Liver (tissue), 9 donors: ENCODE data around the gene IGSF22. TPM values are rescaled to one million over a fixed set of nuclear protein-coding genes. Genes with fewer than 3 reads are reported as not detected.

ENCODE experiments used
- DNase-seq: peaks from one replicate; pipeline ENCODE4 v3.0.0-alpha.2; 2017; ENCODE audit warnings: low spot score
- H3K27ac ChIP-seq, 2 donors: one replicate each; pipeline ENCODE4 v1.7.0; 2013; ENCODE audit warnings: inconsistent platforms in 2 of 2, low read length in 2 of 2, control low read depth in 1 of 2, low read depth in 1 of 2, mild to moderate bottlenecking in 1 of 2
- H3K27me3 ChIP-seq, 4 donors: one replicate each; pipeline versions ENCODE4 v1.6.1 to v1.7.0; 2013; ENCODE audit warnings: low read length in 3 of 4, inconsistent platforms in 1 of 4, mild to moderate bottlenecking in 1 of 4, moderate library complexity in 1 of 4; ENCODE audit not compliant: control insufficient read depth in 4 of 4, insufficient read depth in 4 of 4
- H3K36me3 ChIP-seq, 4 donors: one replicate each; pipeline versions ENCODE4 v1.6.1 to v1.7.0; 2013; ENCODE audit warnings: low read length in 3 of 4, mild to moderate bottlenecking in 3 of 4, low read depth in 1 of 4, moderate library complexity in 1 of 4; ENCODE audit not compliant: control insufficient read depth in 4 of 4, insufficient read depth in 3 of 4
- H3K4me1 ChIP-seq, 4 donors: one replicate each; pipeline versions ENCODE4 v1.6.1 to v1.7.0; 2013; ENCODE audit warnings: low read length in 3 of 4, mild to moderate bottlenecking in 3 of 4, moderate library complexity in 1 of 4; ENCODE audit not compliant: control insufficient read depth in 4 of 4, insufficient read depth in 4 of 4
- H3K4me3 ChIP-seq, 3 donors: one replicate each; pipeline versions ENCODE4 v1.6.1 to v1.7.0; 2013; ENCODE audit warnings: low read length in 3 of 3, control low read depth in 1 of 3, low read depth in 1 of 3, mild to moderate bottlenecking in 1 of 3
- H3K9ac ChIP-seq, 2 donors: one replicate each; pipeline ENCODE4 v1.7.0; 2013; ENCODE audit warnings: low read length in 2 of 2, mild to moderate bottlenecking in 2 of 2, moderate library complexity in 2 of 2, control low read depth in 1 of 2, low read depth in 1 of 2
- H3K9me3 ChIP-seq, 4 donors: one replicate each; pipeline versions ENCODE4 v1.6.1 to v1.7.0; 2013; ENCODE audit warnings: low read length in 3 of 4; ENCODE audit not compliant: control insufficient read depth in 4 of 4
- EGR1 ChIP-seq, 2 donors: IDR thresholded peaks; 2 replicates each; pipeline ENCODE4 v1.6.1; 2016 to 2018; ENCODE audit warnings: antibody characterized with exemption in 2 of 2, low read depth in 2 of 2
- FOXA1 ChIP-seq: IDR thresholded peaks from 2 replicates; pipeline ENCODE4 v1.6.1; 2016; ENCODE audit warnings: antibody characterized with exemption
- FOXA2 ChIP-seq: IDR thresholded peaks from 2 replicates; pipeline ENCODE4 v1.6.1; 2016; ENCODE audit warnings: antibody characterized with exemption
- GABPA ChIP-seq, 2 donors: IDR thresholded peaks in 1 of 2; conservative IDR thresholded peaks in 1 of 2; 2 replicates each; pipeline ENCODE4 v1.6.1; 2016; ENCODE audit warnings: antibody characterized with exemption in 2 of 2, mild to moderate bottlenecking in 1 of 2, moderate library complexity in 1 of 2
- HNF4G ChIP-seq: IDR thresholded peaks from 2 replicates; pipeline ENCODE4 v1.6.1; 2016; ENCODE audit warnings: antibody characterized with exemption
- MAX ChIP-seq: IDR thresholded peaks from 2 replicates; pipeline ENCODE4 v1.6.1; 2016; ENCODE audit warnings: antibody characterized with exemption
- RAD21 ChIP-seq, 2 donors: IDR thresholded peaks; 2 replicates each; pipeline ENCODE4 v1.6.1; 2016; ENCODE audit warnings: antibody characterized with exemption in 2 of 2, mild to moderate bottlenecking in 2 of 2
- REST ChIP-seq: IDR thresholded peaks from 2 replicates; pipeline ENCODE4 v1.6.1; 2016; ENCODE audit warnings: antibody characterized with exemption, mild to moderate bottlenecking
- RXRA ChIP-seq, 2 donors: IDR thresholded peaks; 2 replicates each; pipeline ENCODE4 v1.6.1; 2017 to 2018; ENCODE audit warnings: antibody characterized with exemption in 2 of 2, mild to moderate bottlenecking in 1 of 2
- WGBS: extraction: QIAGEN DNeasy Blood & Tissue Kit; methylation state at CpG from one replicate; pipeline ENCODE4 v1.1.7; 2013; 5-methylcytosine and 5-hydroxymethylcytosine counted together
- polyA plus RNA-seq, 2 donors: library from polyadenylated mRNA; stranded (reverse) in 1 of 2; unstranded in 1 of 2; fragments of 200-250 nt in 1 of 2; fragments of >200 nt in 1 of 2; fragmentation: Nextera tagmentation in 1 of 2; extraction: Ambion mirVana in 1 of 2; gene quantifications; one replicate each; pipeline versions ENCODE4 v1.2.1 to v1.2.3, GENCODE V29; 2013 to 2015
- total RNA-seq, 2 donors: library from RNA; depleted of rRNA; stranded (reverse); fragments of >200 nt; gene quantifications; one replicate each; pipeline ENCODE4 v1.2.3, GENCODE V29; 2014
- TF ChIP-seq, protein P1 (sequence below): fragments of 150-350 bp; IDR thresholded peaks from 2 replicates; pipeline ENCODE4 v1.5.1; 2017; ENCODE audit warnings: improper control_type of control experiment, low read depth, low read length; ENCODE audit not compliant: missing input control
- donor health status: healthy.
- donor health status: healthy.
- donor health status: healthy.
- donor health status: healthy.
- donor health status: healthy.

IGSF22 gene
- total and polyA plus RNA-seq, 4 donors: 0.12 to 0.26 TPM; not detected in 2

DNA sequence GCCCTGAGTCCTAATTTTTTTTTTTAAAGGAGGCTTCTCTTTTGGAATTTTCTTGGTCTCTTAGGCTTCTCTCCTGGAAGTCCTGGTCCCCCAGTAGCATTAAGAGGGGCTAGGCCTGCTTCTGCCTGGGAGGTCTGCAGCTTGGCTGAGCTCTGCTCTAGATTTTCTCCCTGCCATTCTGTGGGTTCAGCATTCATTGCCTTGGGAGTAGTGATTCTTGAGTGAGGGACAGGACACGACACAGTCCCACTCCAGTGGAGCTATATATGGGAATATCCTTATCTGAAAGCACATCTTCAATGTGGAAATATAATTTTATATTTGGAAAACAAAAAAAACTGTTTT lies 3.7 kb downstream of the IGSF22 start:
- Histone ChIP-seq H3K27ac (no peak overlapping the region), H3K4me3 (no peak overlapping the region), H3K27me3 (peaks cover 0 to 4% (median 0%) of the 10 kb centered on the region in 4 donors), H3K36me3 (no peaks in the 10 kb centered on the region), H3K9ac (no peak overlapping the region), H3K4me1 (peaks cover 4 to 13% (median 8%) of the 10 kb centered on the region in 4 donors), H3K9me3 (no peaks in the 10 kb centered on the region)
- 82% methylated on average over 1 of the region's 1 CpG for WGBS
- no peak for DNase-seq
- TF ChIP-seq EGR1 (IDR thresholded peaks at IDR 0.05; ENCODE audit: low read depth in 2 of 2): no peak

DNA sequence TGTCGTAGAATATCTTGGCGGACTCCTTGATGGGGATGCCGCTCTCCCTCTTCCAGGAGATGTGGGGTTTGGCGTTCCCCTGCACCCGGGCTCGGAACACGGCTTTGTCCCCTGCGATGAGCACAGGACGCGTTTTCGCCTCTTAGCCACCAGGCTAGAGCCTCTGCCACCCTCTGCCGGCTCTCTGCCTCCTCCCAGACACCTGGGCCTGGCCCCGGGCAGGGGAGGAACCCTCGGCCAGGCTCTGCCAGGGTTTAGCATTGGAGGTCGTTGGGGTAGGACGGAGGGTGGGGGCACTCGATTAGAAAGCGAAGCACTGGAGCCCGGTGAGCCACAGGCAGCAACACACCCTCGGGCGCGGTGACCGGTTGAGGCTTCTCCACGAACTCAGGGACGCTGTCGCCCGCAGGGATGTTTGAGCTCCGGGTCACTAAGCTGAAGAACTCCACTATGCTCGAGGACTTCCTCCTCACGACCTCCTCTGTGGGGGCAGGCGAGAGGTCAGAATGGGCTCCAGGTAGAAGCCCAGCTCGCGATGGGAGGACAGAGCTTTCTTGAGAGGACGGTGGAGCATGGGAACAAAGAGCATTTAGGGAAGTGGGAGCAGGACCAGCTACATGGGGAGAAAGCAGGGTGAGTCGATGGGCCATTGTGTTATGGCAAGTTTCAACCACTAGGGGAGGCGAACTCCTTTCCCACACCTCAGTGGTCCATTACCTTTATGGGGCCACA lies 4.3 kb downstream of the IGSF22 start:
- no peak overlapping the region for H3K27ac ChIP-seq
- TF ChIP-seq, protein P1, sequence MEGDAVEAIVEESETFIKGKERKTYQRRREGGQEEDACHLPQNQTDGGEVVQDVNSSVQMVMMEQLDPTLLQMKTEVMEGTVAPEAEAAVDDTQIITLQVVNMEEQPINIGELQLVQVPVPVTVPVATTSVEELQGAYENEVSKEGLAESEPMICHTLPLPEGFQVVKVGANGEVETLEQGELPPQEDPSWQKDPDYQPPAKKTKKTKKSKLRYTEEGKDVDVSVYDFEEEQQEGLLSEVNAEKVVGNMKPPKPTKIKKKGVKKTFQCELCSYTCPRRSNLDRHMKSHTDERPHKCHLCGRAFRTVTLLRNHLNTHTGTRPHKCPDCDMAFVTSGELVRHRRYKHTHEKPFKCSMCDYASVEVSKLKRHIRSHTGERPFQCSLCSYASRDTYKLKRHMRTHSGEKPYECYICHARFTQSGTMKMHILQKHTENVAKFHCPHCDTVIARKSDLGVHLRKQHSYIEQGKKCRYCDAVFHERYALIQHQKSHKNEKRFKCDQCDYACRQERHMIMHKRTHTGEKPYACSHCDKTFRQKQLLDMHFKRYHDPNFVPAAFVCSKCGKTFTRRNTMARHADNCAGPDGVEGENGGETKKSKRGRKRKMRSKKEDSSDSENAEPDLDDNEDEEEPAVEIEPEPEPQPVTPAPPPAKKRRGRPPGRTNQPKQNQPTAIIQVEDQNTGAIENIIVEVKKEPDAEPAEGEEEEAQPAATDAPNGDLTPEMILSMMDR: peak; percentile 75
- TF ChIP-seq RAD21 (IDR thresholded peaks at IDR 0.05) (peak in 1 of 2 donors; percentile 25), HNF4G (no peak), FOXA2 (no peak), FOXA1 (no peak)
- no peak for DNase-seq
- peak overlapping the region in 2 of 3 donors; percentile 36 to 47 for H3K4me3 ChIP-seq
- peaks cover 4 to 13% (median 8%) of the 10 kb centered on the region in 4 donors for H3K4me1 ChIP-seq
- 4% methylated on average over 36 of the region's 36 CpGs for WGBS
- H3K27me3 ChIP-seq: peaks cover 0 to 4% (median 0%) of the 10 kb centered on the region in 4 donors
- H3K9me3 ChIP-seq: no peaks in the 10 kb centered on the region
- H3K9ac ChIP-seq: peak overlapping the region; percentile 10 to 21
- H3K36me3 ChIP-seq: no peaks in the 10 kb centered on the region

GRCh38 chr11:18720808-18721560 lies 5.0 kb downstream of the IGSF22 start:
- peak; percentile 66 for DNase-seq
- H3K36me3 ChIP-seq: no peaks in the 10 kb centered on the region
- peaks cover 4 to 13% (median 8%) of the 10 kb centered on the region in 4 donors for H3K4me1 ChIP-seq
- no peaks in the 10 kb centered on the region for H3K9me3 ChIP-seq
- TF ChIP-seq RAD21 (IDR thresholded peaks at IDR 0.05) (no peak), RXRA (IDR thresholded peaks at IDR 0.05) (no peak), REST (no peak), GABPA (IDR thresholded peaks at IDR 0.05 in 1 of 2, conservative IDR thresholded peaks at IDR 0.05 in 1 of 2) (no peak), MAX (no peak)
- TF ChIP-seq, protein P1: no peak
- peak overlapping the region in 2 of 3 donors; percentile 34 to 47 for H3K4me3 ChIP-seq
- WGBS: 14% methylated on average over 41 of the region's 41 CpGs
- H3K27me3 ChIP-seq: peaks cover 0 to 4% (median 0%) of the 10 kb centered on the region in 4 donors
- H3K9ac ChIP-seq: peak overlapping the region in 1 of 2 donors; percentile 10
- no peak overlapping the region for H3K27ac ChIP-seq
